C4-2B (cell line): Measurements from ENCODE around the gene HOXA7.

Experiments
- ZFX ChIP-seq: fragments of 450-650 bp; IDR thresholded peaks from 2 replicates; pipeline ENCODE4 v1.6.1; 2017
- TF ChIP-seq, protein P1 (sequence below): fragments of 450-650 bp; conservative IDR thresholded peaks from 2 replicates; pipeline ENCODE4 v1.5.1; 2017; ENCODE audit warnings: mild to moderate bottlenecking

DNA sequence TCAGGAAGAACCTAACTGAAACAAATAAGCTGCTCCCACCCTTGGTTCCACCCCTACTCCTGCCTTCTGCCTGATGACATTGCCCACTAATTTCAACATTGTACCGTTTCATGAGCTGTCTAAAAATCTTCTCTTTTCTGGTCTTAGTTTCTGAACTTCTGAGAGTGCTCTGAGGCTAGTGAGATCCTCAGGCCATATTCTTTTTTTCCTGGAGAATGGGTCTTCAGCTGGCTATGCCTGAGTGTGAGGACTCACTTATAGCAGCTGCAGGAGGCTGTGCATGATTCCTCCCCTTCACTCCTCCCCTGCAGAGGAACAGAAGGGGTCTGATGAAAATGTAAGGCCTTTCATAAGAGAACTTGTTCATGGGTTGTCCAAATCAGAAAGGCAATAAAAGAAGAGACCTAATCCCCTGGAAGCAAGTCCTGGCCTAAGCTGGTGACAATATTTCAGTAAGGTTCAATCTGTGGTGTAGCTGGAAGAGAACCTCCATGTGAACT lies 37.0 kb downstream of the HOXA7 start:
- TF ChIP-seq, protein P1, sequence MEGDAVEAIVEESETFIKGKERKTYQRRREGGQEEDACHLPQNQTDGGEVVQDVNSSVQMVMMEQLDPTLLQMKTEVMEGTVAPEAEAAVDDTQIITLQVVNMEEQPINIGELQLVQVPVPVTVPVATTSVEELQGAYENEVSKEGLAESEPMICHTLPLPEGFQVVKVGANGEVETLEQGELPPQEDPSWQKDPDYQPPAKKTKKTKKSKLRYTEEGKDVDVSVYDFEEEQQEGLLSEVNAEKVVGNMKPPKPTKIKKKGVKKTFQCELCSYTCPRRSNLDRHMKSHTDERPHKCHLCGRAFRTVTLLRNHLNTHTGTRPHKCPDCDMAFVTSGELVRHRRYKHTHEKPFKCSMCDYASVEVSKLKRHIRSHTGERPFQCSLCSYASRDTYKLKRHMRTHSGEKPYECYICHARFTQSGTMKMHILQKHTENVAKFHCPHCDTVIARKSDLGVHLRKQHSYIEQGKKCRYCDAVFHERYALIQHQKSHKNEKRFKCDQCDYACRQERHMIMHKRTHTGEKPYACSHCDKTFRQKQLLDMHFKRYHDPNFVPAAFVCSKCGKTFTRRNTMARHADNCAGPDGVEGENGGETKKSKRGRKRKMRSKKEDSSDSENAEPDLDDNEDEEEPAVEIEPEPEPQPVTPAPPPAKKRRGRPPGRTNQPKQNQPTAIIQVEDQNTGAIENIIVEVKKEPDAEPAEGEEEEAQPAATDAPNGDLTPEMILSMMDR: no peak
- no peak for TF ChIP-seq ZFX
